Karpas-422 (cell line): Measurements from ENCODE around the gene SNX3. TPM values are rescaled to one million over a fixed set of nuclear protein-coding genes. Genes with fewer than 3 reads are reported as not detected.
"Not testable (repeated sequence)": the region's sequence is repeated elsewhere in the genome, so short reads cannot be mapped to it uniquely, and the experiment has no call there.

ENCODE experiments used
- DNase-seq: peaks from one replicate; pipeline ENCODE4 v3.0.0-alpha.2; 2015
- H2AFZ ChIP-seq: fragments of 200-600 bp; sonication (generic); 2 replicates; pipeline ENCODE4 v1.6.1; 2014; ENCODE audit warnings: antibody characterized with exemption, low read length, mixed read lengths
- H3K27ac ChIP-seq: fragments of 200-600 bp; sonication (generic); 2 replicates; pipeline ENCODE4 v1.5.1; 2014; ENCODE audit warnings: mild to moderate bottlenecking, low read length, moderate library complexity
- H3K27me3 ChIP-seq: fragments of 200-600 bp; sonication (generic); 2 replicates; pipeline ENCODE4 v1.6.1; 2014; ENCODE audit warnings: low read length, mixed read lengths
- H3K36me3 ChIP-seq: fragments of 200-600 bp; sonication (generic); 2 replicates; pipeline ENCODE4 v1.6.1; 2014; ENCODE audit warnings: low read length, mixed read lengths; ENCODE audit not compliant: insufficient read depth
- H3K4me1 ChIP-seq: fragments of 200-600 bp; sonication (generic); 2 replicates; pipeline ENCODE4 v1.6.1; 2014; ENCODE audit warnings: mild to moderate bottlenecking, low read length, mixed read lengths
- H3K4me2 ChIP-seq: fragments of 200-600 bp; sonication (generic); 2 replicates; pipeline ENCODE4 v1.6.1; 2014; ENCODE audit warnings: low read length, low read depth, mild to moderate bottlenecking; ENCODE audit not compliant: poor library complexity, severe bottlenecking
- H3K4me3 ChIP-seq: fragments of 200-600 bp; sonication (generic); 2 replicates; pipeline ENCODE4 v1.5.1; 2014; ENCODE audit warnings: mild to moderate bottlenecking, antibody characterized with exemption, low read length, mixed read lengths
- H3K79me2 ChIP-seq: fragments of 200-600 bp; sonication (generic); 2 replicates; pipeline ENCODE4 v1.6.1; 2014; ENCODE audit warnings: mild to moderate bottlenecking, low read length, mixed read lengths
- H3K9ac ChIP-seq: fragments of 200-600 bp; sonication (generic); 2 replicates; pipeline ENCODE4 v1.6.0; 2014; ENCODE audit warnings: low read length
- H3K9me2 ChIP-seq: fragments of 200-600 bp; sonication (generic), shearing (Covaris generic); replicated peaks from 2 replicates; pipeline ENCODE4 v1.6.0; 2014; ENCODE audit warnings: mild to moderate bottlenecking, low read length, moderate library complexity; ENCODE audit not compliant: insufficient read depth
- H3K9me3 ChIP-seq: fragments of 300-700, 200-600 bp; sonication (generic); 2 replicates; pipeline ENCODE4 v1.6.1; 2014; ENCODE audit warnings: low read length, mixed read lengths
- H4K20me1 ChIP-seq: fragments of 200-600 bp; sonication (generic); 2 replicates; pipeline ENCODE4 v1.6.1; 2014; ENCODE audit warnings: mild to moderate bottlenecking, antibody characterized with exemption, low read length, low read depth; ENCODE audit not compliant: insufficient read depth
- total RNA-seq: library from RNA; depleted of rRNA; stranded (reverse); fragments of >200 nt; shearing (Covaris generic); gene quantifications from 2 replicates; pipeline ENCODE4 v1.2.3, GENCODE V29; 2014; ENCODE audit warnings: low replicate concordance

Gene SNX3
- total RNA-seq, 1 experiment from 2014 or later = 177 TPM

DNA sequence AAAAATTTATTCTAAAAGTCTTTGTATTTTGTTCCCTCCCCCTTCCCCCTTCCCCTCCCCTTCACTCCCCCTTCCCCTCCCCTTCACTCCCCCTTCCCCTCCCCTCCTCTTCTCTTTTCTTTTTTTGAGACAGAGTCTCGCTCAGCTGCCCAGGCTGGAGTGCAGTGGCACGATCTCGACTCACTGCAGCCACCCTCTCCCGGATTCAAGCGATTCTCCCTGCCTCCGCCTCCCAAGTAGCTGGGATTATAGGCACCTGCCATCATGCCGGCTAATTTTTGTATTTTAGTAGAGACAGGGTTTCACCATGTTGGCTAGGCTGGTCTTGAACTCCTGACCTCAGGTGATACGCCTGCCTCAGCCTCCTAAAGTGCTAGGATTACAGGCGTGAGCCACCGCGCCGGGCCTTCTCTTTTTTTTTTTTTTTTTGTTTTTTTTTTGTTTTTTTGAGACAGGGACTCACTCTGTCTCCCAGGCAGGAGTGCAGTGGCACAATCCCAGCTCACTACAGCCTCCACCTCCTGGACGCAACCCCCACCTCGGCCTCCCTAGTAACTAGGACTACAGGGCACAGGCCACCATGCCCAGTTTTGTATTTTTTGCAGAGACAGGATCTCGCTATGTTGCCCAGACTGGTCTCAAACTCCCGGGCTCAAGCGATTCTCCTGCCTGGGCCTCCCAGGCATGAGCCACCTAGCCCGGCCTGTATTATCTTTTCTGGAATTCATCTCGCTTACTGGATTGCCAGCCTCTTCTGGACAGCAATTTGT is 32.9 kb upstream of the SNX3 start:
- no peaks in the 10 kb centered on the region for H3K9me2 ChIP-seq
- H2AFZ ChIP-seq = no peak overlapping the region
- peak overlapping the region; percentile 79 for H3K4me2 ChIP-seq
- H3K79me2 ChIP-seq = 0 out of 2 replicates have a peak, but pooled peaks cover 5% of the 10 kb centered on the region
- H3K9ac ChIP-seq = peak overlapping the region; percentile 90
- no peaks in the 10 kb centered on the region for H3K36me3 ChIP-seq
- H3K4me3 ChIP-seq = peak overlapping the region; percentile 89
- DNase-seq = peak; percentile 40
- no peaks in the 10 kb centered on the region for H3K9me3 ChIP-seq
- peaks cover 17% of the 10 kb centered on the region for H3K4me1 ChIP-seq
- no peaks in the 10 kb centered on the region for H3K27me3 ChIP-seq
- H4K20me1 ChIP-seq = no peaks in the 10 kb centered on the region
- no peak overlapping the region for H3K27ac ChIP-seq

GRCh38 chr6:108292561-108292960 is 31.7 kb upstream of the SNX3 start:
- not testable (repeated sequence) for H2AFZ ChIP-seq, H3K4me2 ChIP-seq, H3K9ac ChIP-seq, DNase-seq, H3K79me2 ChIP-seq, H3K4me3 ChIP-seq, H3K9me3 ChIP-seq, H3K27me3 ChIP-seq, H3K36me3 ChIP-seq, H3K27ac ChIP-seq, H4K20me1 ChIP-seq, H3K9me2 ChIP-seq
- peaks cover 17% of the 10 kb centered on the region for H3K4me1 ChIP-seq

DNA sequence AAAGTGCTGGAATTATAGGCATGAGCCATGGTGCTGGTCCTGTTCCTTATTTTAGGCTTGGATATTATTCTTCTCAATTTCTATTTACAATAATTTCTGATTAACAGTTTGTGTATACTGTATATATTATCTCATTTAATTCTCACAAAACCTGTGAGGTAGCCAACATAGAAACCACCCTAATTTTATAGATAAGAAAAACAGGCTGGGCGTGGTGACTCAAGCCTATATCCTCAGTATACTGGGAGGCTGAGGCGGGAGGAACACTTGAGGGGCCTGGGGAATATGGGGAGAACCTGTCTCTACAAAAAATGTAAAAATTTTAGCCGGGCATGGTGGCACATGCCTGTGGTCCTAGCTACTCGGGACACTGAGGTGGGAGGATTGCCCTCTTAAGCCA is 30.3 kb upstream of the SNX3 start:
- Histone ChIP-seq H3K4me2 (no peak overlapping the region), H3K4me1 (peaks cover 13% of the 10 kb centered on the region), H3K9ac (no peak overlapping the region), H3K4me3 (no peak overlapping the region), H3K9me3 (no peaks in the 10 kb centered on the region), H2AFZ (no peak overlapping the region), H3K27me3 (no peaks in the 10 kb centered on the region), H3K36me3 (no peaks in the 10 kb centered on the region), H3K9me2 (no peaks in the 10 kb centered on the region), H4K20me1 (no peaks in the 10 kb centered on the region), H3K79me2 (0 out of 2 replicates have a peak, but pooled peaks cover 5% of the 10 kb centered on the region), H3K27ac (no peak overlapping the region)
- DNase-seq = no peak

GRCh38 chr6:108288742-108289141 is 27.9 kb upstream of the SNX3 start:
- DNase-seq = no peak
- H3K36me3 ChIP-seq = no peaks in the 10 kb centered on the region
- H3K4me2 ChIP-seq = no peak overlapping the region
- H4K20me1 ChIP-seq = no peaks in the 10 kb centered on the region
- H3K9me2 ChIP-seq = no peaks in the 10 kb centered on the region
- H3K9ac ChIP-seq = no peak overlapping the region
- H3K27ac ChIP-seq = no peak overlapping the region
- no peak overlapping the region for H2AFZ ChIP-seq
- no peaks in the 10 kb centered on the region for H3K27me3 ChIP-seq
- no peak overlapping the region for H3K4me3 ChIP-seq
- no peaks in the 10 kb centered on the region for H3K9me3 ChIP-seq
- H3K79me2 ChIP-seq = no peaks in the 10 kb centered on the region
- H3K4me1 ChIP-seq = 0 out of 2 replicates have a peak, but pooled peaks cover 2% of the 10 kb centered on the region

- DNase-seq = no peak
These were observed 26.5 kb upstream of the SNX3 start for GRCh38 chr6:108287373-108287772.

GRCh38 chr6:108286366-108286765 is 25.5 kb upstream of the SNX3 start:
- DNase-seq = no peak
- Histone ChIP-seq H3K36me3 (no peaks in the 10 kb centered on the region), H3K9ac (no peak overlapping the region), H4K20me1 (no peaks in the 10 kb centered on the region), H3K9me2 (no peaks in the 10 kb centered on the region), H3K79me2 (no peaks in the 10 kb centered on the region), H3K4me3 (no peak overlapping the region), H3K4me2 (no peak overlapping the region), H3K27me3 (no peaks in the 10 kb centered on the region), H3K4me1 (0 out of 2 replicates have a peak, but pooled peaks cover 2% of the 10 kb centered on the region), H2AFZ (no peak overlapping the region), H3K9me3 (no peaks in the 10 kb centered on the region), H3K27ac (no peak overlapping the region)

More at GRCh38 chr6:108287373-108287772, 26.5 kb upstream of the SNX3 start:
- no peaks in the 10 kb centered on the region for H3K9me2 ChIP-seq
- H3K27ac ChIP-seq = no peak overlapping the region
- H3K4me1 ChIP-seq = 0 out of 2 replicates have a peak, but pooled peaks cover 2% of the 10 kb centered on the region
- no peaks in the 10 kb centered on the region for H3K9me3 ChIP-seq
- no peak overlapping the region for H3K4me3 ChIP-seq
- H2AFZ ChIP-seq = no peak overlapping the region
- H3K79me2 ChIP-seq = no peaks in the 10 kb centered on the region
- H3K9ac ChIP-seq = no peak overlapping the region
- no peaks in the 10 kb centered on the region for H4K20me1 ChIP-seq
- H3K36me3 ChIP-seq = no peaks in the 10 kb centered on the region
- no peak overlapping the region for H3K4me2 ChIP-seq
- no peaks in the 10 kb centered on the region for H3K27me3 ChIP-seq

GRCh38 chr6:108285381-108285780 is 24.5 kb upstream of the SNX3 start:
- H3K4me1 ChIP-seq = 0 out of 2 replicates have a peak, but pooled peaks cover 2% of the 10 kb centered on the region
- no peaks in the 10 kb centered on the region for H4K20me1 ChIP-seq
- no peaks in the 10 kb centered on the region for H3K9me3 ChIP-seq
- H3K27ac ChIP-seq = no peak overlapping the region
- H3K4me2 ChIP-seq = no peak overlapping the region
- DNase-seq = no peak
- no peak overlapping the region for H2AFZ ChIP-seq
- no peaks in the 10 kb centered on the region for H3K79me2 ChIP-seq
- H3K9ac ChIP-seq = no peak overlapping the region
- no peaks in the 10 kb centered on the region for H3K27me3 ChIP-seq
- no peaks in the 10 kb centered on the region for H3K9me2 ChIP-seq
- no peaks in the 10 kb centered on the region for H3K36me3 ChIP-seq
- H3K4me3 ChIP-seq = no peak overlapping the region

DNA sequence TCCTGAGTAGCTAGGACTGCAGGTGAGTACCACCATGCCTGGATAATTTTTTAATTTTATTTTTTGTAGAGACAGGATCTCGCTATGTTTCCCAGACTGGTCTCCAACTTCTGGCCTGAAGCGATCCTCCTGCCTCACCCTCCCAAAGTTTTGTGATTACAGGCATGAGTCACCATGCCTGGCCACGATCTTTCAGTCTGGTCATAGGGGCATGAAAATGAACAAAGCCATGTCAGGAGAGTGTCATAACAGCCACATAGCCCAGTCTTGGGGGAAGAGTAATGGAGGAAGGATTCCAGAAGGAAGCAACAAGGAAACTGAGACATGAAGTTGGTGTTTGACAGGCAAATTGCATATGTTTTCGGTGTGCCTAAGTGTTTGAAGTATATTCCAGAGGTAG is 17.0 kb upstream of the SNX3 start:
- H4K20me1 ChIP-seq = no peaks in the 10 kb centered on the region
- H3K27ac ChIP-seq = no peak overlapping the region
- H3K9me2 ChIP-seq = no peaks in the 10 kb centered on the region
- H3K9ac ChIP-seq = no peak overlapping the region
- H3K4me2 ChIP-seq = no peak overlapping the region
- no peak overlapping the region for H3K4me3 ChIP-seq
- no peak overlapping the region for H2AFZ ChIP-seq
- no peaks in the 10 kb centered on the region for H3K27me3 ChIP-seq
- H3K36me3 ChIP-seq = no peaks in the 10 kb centered on the region
- no peaks in the 10 kb centered on the region for H3K9me3 ChIP-seq
- peak; percentile 38 for DNase-seq
- no peaks in the 10 kb centered on the region for H3K4me1 ChIP-seq
- no peaks in the 10 kb centered on the region for H3K79me2 ChIP-seq
